ENCODE data around the gene STAB2. TPM values are rescaled to one million over a fixed set of nuclear protein-coding genes. Genes with fewer than 3 reads are reported as not detected.

STAB2 gene
- total RNA-seq, 2 experiments from 2014 or later, result not detected

DNA sequence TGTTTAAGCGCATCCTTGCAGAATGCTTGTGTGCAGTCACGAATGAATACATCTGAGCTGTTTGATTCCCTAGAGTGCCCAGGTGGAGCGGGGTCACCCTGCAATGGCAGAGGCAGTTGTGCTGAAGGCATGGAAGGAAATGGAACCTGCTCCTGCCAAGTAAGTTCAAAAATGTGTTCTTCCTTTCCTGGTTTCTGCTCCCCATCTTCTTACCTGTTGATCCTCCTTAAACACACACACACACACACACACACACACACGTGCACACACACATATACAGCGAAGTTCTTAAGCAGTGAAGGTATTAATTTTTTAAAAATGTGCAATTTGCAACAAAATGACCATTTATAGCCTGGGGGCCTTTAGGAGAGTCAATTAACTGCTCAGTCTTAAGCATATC is 33.3 kb downstream of the STAB2 start:
- no peak overlapping the region for H3K4me3 ChIP-seq (ENCODE audit: low read depth, low read length, poor library complexity, severe bottlenecking)
- H3K4me1 ChIP-seq (ENCODE audit: insufficient read depth, low read length, poor library complexity, severe bottlenecking), result no peaks in the 10 kb centered on the region
- ChIA-PET CTCF (ENCODE audit: unreplicated experiment) (no interaction called here), POLR2A (interaction anchor here (0.6 kb wide), 1 partner anchor 37 kb away, joined by 3 read pairs; no protein-coding TSS in a partner anchor)
- H3K4me2 ChIP-seq (ENCODE audit: low read length), result no peak overlapping the region
- no TSS peak for BruUV-seq (replicated peaks)
- no peaks in the 10 kb centered on the region for H3K9me3 ChIP-seq (ENCODE audit: low read length)
- TF ChIP-seq CTCF (conservative IDR thresholded peaks at IDR 0.05; ENCODE audit: low read length) (no peak), EZH2phosphoT487 (IDR thresholded peaks at IDR 0.05; ENCODE audit: borderline replicate concordance, low read depth, low read length) (no peak)
- H3K36me3 ChIP-seq (ENCODE audit: insufficient read depth, low read length), result no peaks in the 10 kb centered on the region
- H3K79me2 ChIP-seq (ENCODE audit: insufficient read depth, low read depth, low read length), result no peaks in the 10 kb centered on the region
- H3K9me2 ChIP-seq (ENCODE audit: insufficient read depth, low read length), result no peaks in the 10 kb centered on the region
- intact Hi-C loops (cut with micrococcal nuclease; ENCODE audit: unreplicated experiment), result no loop called here
- H4K20me1 ChIP-seq (ENCODE audit: insufficient read depth, low read length), result no peaks in the 10 kb centered on the region
- no peak overlapping the region for H2AFZ ChIP-seq (ENCODE audit: low read length)
- H3K27ac ChIP-seq (ENCODE audit: low read depth, low read length, poor library complexity, severe bottlenecking), result no peak overlapping the region
- no peak for DNase-seq (ENCODE audit: low spot score)

GRCh38 chr12:103623716-103624115 is 36.6 kb downstream of the STAB2 start:
- Histone ChIP-seq H3K9me3 (ENCODE audit: low read length) (no peaks in the 10 kb centered on the region), H3K4me2 (ENCODE audit: low read length) (no peak overlapping the region), H3K79me2 (ENCODE audit: insufficient read depth, low read depth, low read length) (no peaks in the 10 kb centered on the region), H3K36me3 (ENCODE audit: insufficient read depth, low read length) (no peaks in the 10 kb centered on the region), H3K9me2 (ENCODE audit: insufficient read depth, low read length) (no peaks in the 10 kb centered on the region), H2AFZ (ENCODE audit: low read length) (no peak overlapping the region), H3K4me1 (ENCODE audit: insufficient read depth, low read length, poor library complexity, severe bottlenecking) (no peaks in the 10 kb centered on the region), H4K20me1 (ENCODE audit: insufficient read depth, low read length) (no peaks in the 10 kb centered on the region), H3K4me3 (ENCODE audit: low read depth, low read length, poor library complexity, severe bottlenecking) (no peak overlapping the region), H3K27ac (ENCODE audit: low read depth, low read length, poor library complexity, severe bottlenecking) (no peak overlapping the region)
- no peak for TF ChIP-seq EZH2phosphoT487 (IDR thresholded peaks at IDR 0.05; ENCODE audit: borderline replicate concordance, low read depth, low read length)
- no peak for TF ChIP-seq CTCF (conservative IDR thresholded peaks at IDR 0.05; ENCODE audit: low read length)
- intact Hi-C loops (cut with micrococcal nuclease; ENCODE audit: unreplicated experiment), result no loop called here
- ChIA-PET POLR2A (no interaction called here), CTCF (ENCODE audit: unreplicated experiment) (no interaction called here)
- no TSS peak for BruUV-seq (replicated peaks)
- DNase-seq (ENCODE audit: low spot score), result no peak

GRCh38 chr12:103626498-103626897 is 39.4 kb downstream of the STAB2 start:
- CTCF ChIA-PET (ENCODE audit: unreplicated experiment), result no interaction called here
- Histone ChIP-seq H3K4me1 (ENCODE audit: insufficient read depth, low read length, poor library complexity, severe bottlenecking) (no peaks in the 10 kb centered on the region), H3K4me3 (ENCODE audit: low read depth, low read length, poor library complexity, severe bottlenecking) (no peak overlapping the region), H3K4me2 (ENCODE audit: low read length) (no peak overlapping the region), H4K20me1 (ENCODE audit: insufficient read depth, low read length) (no peaks in the 10 kb centered on the region), H3K36me3 (ENCODE audit: insufficient read depth, low read length) (no peaks in the 10 kb centered on the region), H3K27ac (ENCODE audit: low read depth, low read length, poor library complexity, severe bottlenecking) (no peak overlapping the region), H3K9me2 (ENCODE audit: insufficient read depth, low read length) (no peaks in the 10 kb centered on the region), H2AFZ (ENCODE audit: low read length) (no peak overlapping the region), H3K9me3 (ENCODE audit: low read length) (no peaks in the 10 kb centered on the region), H3K79me2 (ENCODE audit: insufficient read depth, low read depth, low read length) (no peaks in the 10 kb centered on the region)
- DNase-seq (ENCODE audit: low spot score), result no peak
- POLR2A ChIA-PET, result no interaction called here
- TF ChIP-seq CTCF (conservative IDR thresholded peaks at IDR 0.05; ENCODE audit: low read length) (no peak), EZH2phosphoT487 (IDR thresholded peaks at IDR 0.05; ENCODE audit: borderline replicate concordance, low read depth, low read length) (no peak)
- no TSS peak for BruUV-seq (replicated peaks)
- intact Hi-C loops (cut with micrococcal nuclease; ENCODE audit: unreplicated experiment), result no loop called here
